Nephron (organoid): Measurements from ENCODE around the gene CYB561D2.

Source experiments
- H3K27ac Mint-ChIP-seq, 3 experiments: 2 replicates each; pipeline ENCODE4 v1.8.0; 2020; ENCODE audit warnings: mixed read lengths in 3 of 3, mild to moderate bottlenecking in 2 of 3, moderate library complexity in 1 of 3
- H3K27me3 Mint-ChIP-seq: 2 replicates; pipeline ENCODE4 v1.8.0; 2021; ENCODE audit warnings: low read depth, mild to moderate bottlenecking, moderate library complexity, mixed read lengths
- H3K36me3 Mint-ChIP-seq: 2 replicates; pipeline ENCODE4 v1.8.0; 2020; ENCODE audit warnings: low read depth, mixed read lengths
- H3K4me1 Mint-ChIP-seq: 2 replicates; pipeline ENCODE4 v1.8.0; 2020; ENCODE audit warnings: mixed read lengths
- H3K4me3 Mint-ChIP-seq, 3 experiments: 2 replicates each; pipeline ENCODE4 v1.8.0; 2020; ENCODE audit warnings: mild to moderate bottlenecking in 3 of 3, mixed read lengths in 3 of 3, moderate library complexity in 2 of 3
- H3K9me3 Mint-ChIP-seq: 2 replicates; pipeline ENCODE4 v1.8.0; 2020; ENCODE audit warnings: mixed read lengths
- CTCF ChIP-seq, 3 experiments: fragments of 200-600 bp; sonication (generic); IDR thresholded peaks; one replicate each; pipeline ENCODE4 v1.5.0; 2021; ENCODE audit warnings: antibody characterized with exemption in 3 of 3; ENCODE audit not compliant: unreplicated experiment in 3 of 3

The CYB561D2 gene

DNA sequence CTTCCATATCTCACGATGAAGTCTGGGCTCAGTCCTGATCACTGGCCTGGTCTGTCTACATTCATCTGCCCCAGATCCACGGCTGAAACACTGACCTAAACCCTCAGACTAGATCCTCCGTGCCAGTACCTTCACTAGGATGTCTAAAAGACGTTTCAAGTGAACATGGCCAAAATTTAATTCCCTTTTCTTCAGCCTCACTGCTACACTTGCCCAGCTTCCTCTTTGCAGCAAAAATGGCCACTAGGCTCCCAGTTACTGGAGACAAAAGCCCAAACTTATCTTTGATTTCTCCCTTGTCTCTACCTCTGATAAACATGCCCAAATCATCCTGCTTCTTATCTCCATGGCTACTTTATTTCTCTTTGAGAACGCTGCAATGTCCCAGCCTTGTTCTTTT lies 11.7 kb upstream of the CYB561D2 start:
- no peak for TF ChIP-seq CTCF (IDR thresholded peaks at IDR 0.05; ENCODE audit: unreplicated experiment in 3 of 3)
- Mint-ChIP-seq H3K36me3 (no peaks in the 10 kb centered on the region), H3K27me3 (peaks cover 47% of the 10 kb centered on the region), H3K9me3 (no peaks in the 10 kb centered on the region), H3K4me3 (peak overlapping the region; percentile 89 to 95 (median 94)), H3K27ac (peak overlapping the region; percentile 86 to 97 (median 96)), H3K4me1 (peaks cover 41% of the 10 kb centered on the region)

DNA sequence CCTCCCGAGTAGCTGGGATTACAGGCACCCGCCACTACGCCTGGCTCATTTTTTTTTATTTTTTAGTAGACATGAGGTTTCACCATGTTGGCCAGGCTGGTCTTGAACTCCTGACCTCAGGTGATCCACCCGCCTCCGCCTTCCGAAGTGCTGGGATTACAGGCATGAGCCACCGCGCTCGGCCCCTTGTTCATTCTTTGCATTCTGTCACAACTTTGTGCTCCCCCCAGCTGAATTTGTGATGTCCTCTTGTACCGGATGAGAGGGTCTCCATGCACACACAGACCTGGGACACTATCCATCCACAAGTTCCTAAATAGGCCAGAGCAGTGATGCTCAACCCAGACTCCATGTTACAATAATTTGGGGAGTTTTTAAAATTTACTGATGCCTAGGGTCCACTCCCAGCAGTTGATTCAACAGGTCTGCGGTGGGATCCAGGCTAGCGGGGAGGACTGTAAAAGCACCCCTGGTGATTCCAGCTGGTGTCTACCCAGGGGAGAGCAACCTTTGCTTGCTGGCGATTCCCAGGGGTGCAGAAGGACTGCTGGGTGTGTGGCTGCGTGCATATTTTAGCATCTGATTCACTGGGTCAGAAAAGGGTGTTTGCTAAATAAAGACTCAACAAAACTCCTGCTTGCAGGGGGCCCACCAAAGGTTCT lies 11.0 kb upstream of the CYB561D2 start:
- Mint-ChIP-seq H3K36me3 (no peaks in the 10 kb centered on the region), H3K9me3 (no peaks in the 10 kb centered on the region), H3K27ac (peak overlapping the region; percentile 34 to 96 (median 86)), H3K27me3 (peaks cover 52% of the 10 kb centered on the region), H3K4me1 (peaks cover 34% of the 10 kb centered on the region), H3K4me3 (peak overlapping the region; percentile 81 to 94 (median 89))
- no peak for TF ChIP-seq CTCF (IDR thresholded peaks at IDR 0.05; ENCODE audit: unreplicated experiment in 3 of 3)

DNA sequence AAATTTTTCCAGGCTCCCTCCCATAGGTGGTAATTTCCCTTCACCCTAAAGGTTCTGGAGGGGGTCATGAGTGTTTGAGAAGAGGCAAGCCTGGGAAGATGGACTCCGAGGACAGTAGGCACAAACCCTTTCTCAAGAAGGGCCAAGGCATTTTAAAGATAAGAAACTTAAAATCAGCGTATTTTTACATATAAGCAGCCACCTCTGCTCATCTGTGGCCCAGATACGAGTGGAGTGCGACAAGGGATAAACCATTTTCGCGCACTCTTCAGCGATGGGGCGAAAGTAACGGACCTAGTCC lies 10.6 kb upstream of the CYB561D2 start:
- H3K4me3 Mint-ChIP-seq: peak overlapping the region; percentile 81 to 94 (median 89)
- H3K27ac Mint-ChIP-seq: peak overlapping the region in 2 of 3 experiments; percentile 20 to 86
- H3K4me1 Mint-ChIP-seq: peaks cover 34% of the 10 kb centered on the region
- peaks cover 52% of the 10 kb centered on the region for H3K27me3 Mint-ChIP-seq
- H3K36me3 Mint-ChIP-seq: no peaks in the 10 kb centered on the region
- H3K9me3 Mint-ChIP-seq: no peaks in the 10 kb centered on the region
- TF ChIP-seq CTCF (IDR thresholded peaks at IDR 0.05; ENCODE audit: unreplicated experiment in 3 of 3): no peak

GRCh38 chr3:50340448-50341329 lies 10.0 kb upstream of the CYB561D2 start, which contains the start of gene RASSF1:
Gene RASSF1, minus strand, starts transcription at chr3:50340836. Its CDS starts 31 bp downstream, at chr3:50340805.
- TF ChIP-seq CTCF (IDR thresholded peaks at IDR 0.05; ENCODE audit: unreplicated experiment in 3 of 3): no peak
- peaks cover 57% of the 10 kb centered on the region for H3K27me3 Mint-ChIP-seq
- peak within 1 kb of the TSS; percentile 81 to 94 (median 89) for H3K4me3 Mint-ChIP-seq
- H3K4me1 Mint-ChIP-seq: peaks cover 34% of the 10 kb centered on the region
- no peaks in the 10 kb centered on the region for H3K36me3 Mint-ChIP-seq
- peak within 1 kb of the TSS; percentile 60 to 96 (median 86) for H3K27ac Mint-ChIP-seq
- H3K9me3 Mint-ChIP-seq: no peaks in the 10 kb centered on the region

- Mint-ChIP-seq H3K9me3 (no peaks in the 10 kb centered on the region), H3K27ac (no peak overlapping the region), H3K4me3 (peak overlapping the region in 2 of 3 experiments; percentile 72 to 78), H3K4me1 (peaks cover 34% of the 10 kb centered on the region), H3K27me3 (peaks cover 58% of the 10 kb centered on the region), H3K36me3 (no peaks in the 10 kb centered on the region)
- no peak for TF ChIP-seq CTCF (IDR thresholded peaks at IDR 0.05; ENCODE audit: unreplicated experiment in 3 of 3)
Measured at GRCh38 chr3:50341537-50341936, 9.1 kb upstream of the CYB561D2 start.
